ENCODE data around the gene PRDX3. TPM values are rescaled to one million over a fixed set of nuclear protein-coding genes. Genes with fewer than 3 reads are reported as not detected.
A peak's percentile ranks its signal among the peaks of the same experiment; 100 is the strongest.

Gene PRDX3
- polyA plus RNA-seq, 1 experiment: 280 TPM

GRCh38 chr10:119177708-119178371 is 772 bp downstream of the PRDX3 start:
- H3K27me3 ChIP-seq (ENCODE audit: control insufficient read depth, insufficient read depth, low read length): no peaks in the 10 kb centered on the region
- H3K36me3 ChIP-seq (ENCODE audit: control insufficient read depth, insufficient read depth, low read length): no peaks in the 10 kb centered on the region
- DNase-seq (ENCODE audit: low read depth): no peak
- H3K4me3 ChIP-seq (ENCODE audit: low read depth, low read length): peak overlapping the region; percentile 77
- TF ChIP-seq, protein P1, sequence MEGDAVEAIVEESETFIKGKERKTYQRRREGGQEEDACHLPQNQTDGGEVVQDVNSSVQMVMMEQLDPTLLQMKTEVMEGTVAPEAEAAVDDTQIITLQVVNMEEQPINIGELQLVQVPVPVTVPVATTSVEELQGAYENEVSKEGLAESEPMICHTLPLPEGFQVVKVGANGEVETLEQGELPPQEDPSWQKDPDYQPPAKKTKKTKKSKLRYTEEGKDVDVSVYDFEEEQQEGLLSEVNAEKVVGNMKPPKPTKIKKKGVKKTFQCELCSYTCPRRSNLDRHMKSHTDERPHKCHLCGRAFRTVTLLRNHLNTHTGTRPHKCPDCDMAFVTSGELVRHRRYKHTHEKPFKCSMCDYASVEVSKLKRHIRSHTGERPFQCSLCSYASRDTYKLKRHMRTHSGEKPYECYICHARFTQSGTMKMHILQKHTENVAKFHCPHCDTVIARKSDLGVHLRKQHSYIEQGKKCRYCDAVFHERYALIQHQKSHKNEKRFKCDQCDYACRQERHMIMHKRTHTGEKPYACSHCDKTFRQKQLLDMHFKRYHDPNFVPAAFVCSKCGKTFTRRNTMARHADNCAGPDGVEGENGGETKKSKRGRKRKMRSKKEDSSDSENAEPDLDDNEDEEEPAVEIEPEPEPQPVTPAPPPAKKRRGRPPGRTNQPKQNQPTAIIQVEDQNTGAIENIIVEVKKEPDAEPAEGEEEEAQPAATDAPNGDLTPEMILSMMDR (IDR thresholded peaks at IDR 0.05; ENCODE audit: insufficient read depth, low read depth, low read length): no peak
- ChIA-PET CTCF (no interaction called here), POLR2A (no interaction called here)

- ChIA-PET CTCF (interaction anchor here (0.5 to 1.1 kb wide), 4 partner anchors 9 to 352 kb away, joined by 3 to 4 read pairs (median 3); no protein-coding TSS in a partner anchor), POLR2A (interaction anchor here (1.2 kb wide), 1 partner anchor 14 kb away, joined by 3 read pairs; no protein-coding TSS in a partner anchor)
- TF ChIP-seq, protein P1 (IDR thresholded peaks at IDR 0.05; ENCODE audit: insufficient read depth, low read depth, low read length): no peak
- no peaks in the 10 kb centered on the region for H3K27me3 ChIP-seq (ENCODE audit: control insufficient read depth, insufficient read depth, low read length)
- no peak overlapping the region for H3K4me3 ChIP-seq (ENCODE audit: low read depth, low read length)
- DNase-seq (ENCODE audit: low read depth): no peak
- H3K36me3 ChIP-seq (ENCODE audit: control insufficient read depth, insufficient read depth, low read length): peaks cover 6% of the 10 kb centered on the region
Measured at GRCh38 chr10:119176166-119176565, 2.4 kb downstream of the PRDX3 start.

GRCh38 chr10:119174109-119174508 is 4.5 kb downstream of the PRDX3 start:
- no peak for DNase-seq (ENCODE audit: low read depth)
- ChIA-PET CTCF (interaction anchor here (1.6 kb wide), 1 partner anchor 32 kb away, joined by 3 read pairs; no protein-coding TSS in a partner anchor), POLR2A (no interaction called here)
- peaks cover 15% of the 10 kb centered on the region for H3K36me3 ChIP-seq (ENCODE audit: control insufficient read depth, insufficient read depth, low read length)
- TF ChIP-seq, protein P1 (IDR thresholded peaks at IDR 0.05; ENCODE audit: insufficient read depth, low read depth, low read length): no peak
- H3K4me3 ChIP-seq (ENCODE audit: low read depth, low read length): no peak overlapping the region
- no peaks in the 10 kb centered on the region for H3K27me3 ChIP-seq (ENCODE audit: control insufficient read depth, insufficient read depth, low read length)

DNA sequence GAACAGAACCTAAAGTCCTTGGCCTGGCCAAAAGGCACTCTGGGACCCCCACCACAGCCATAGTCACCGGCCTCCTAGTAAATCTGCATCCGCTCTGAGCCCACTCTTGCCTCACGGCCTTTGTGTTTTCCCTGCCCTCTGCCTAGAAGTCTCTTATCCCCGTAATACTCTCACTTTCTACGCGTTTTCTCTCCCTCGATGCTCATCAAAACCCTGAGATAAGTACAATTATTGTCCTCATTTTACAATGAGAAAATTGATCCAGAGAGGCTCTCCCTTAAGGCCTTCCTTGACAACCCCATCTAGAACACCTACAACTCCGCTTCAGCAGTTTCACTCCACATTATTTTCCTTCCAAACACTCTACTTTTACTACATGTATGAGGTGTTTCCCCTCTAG is 11.6 kb downstream of the PRDX3 start:
- Histone ChIP-seq H3K4me3 (ENCODE audit: low read depth, low read length) (no peak overlapping the region), H3K27me3 (ENCODE audit: control insufficient read depth, insufficient read depth, low read length) (no peaks in the 10 kb centered on the region), H3K36me3 (ENCODE audit: control insufficient read depth, insufficient read depth, low read length) (peaks cover 18% of the 10 kb centered on the region)
- DNase-seq (ENCODE audit: low read depth): no peak
- CTCF ChIA-PET: interaction anchor here (1.1 to 2.9 kb wide), 3 partner anchors 9 to 32 kb away, joined by 3 to 11 read pairs (median 3); no protein-coding TSS in a partner anchor
- TF ChIP-seq, protein P1 (IDR thresholded peaks at IDR 0.05; ENCODE audit: insufficient read depth, low read depth, low read length): no peak
- POLR2A ChIA-PET: no interaction called here

- DNase-seq (ENCODE audit: low read depth): no peak
- TF ChIP-seq, protein P1 (IDR thresholded peaks at IDR 0.05; ENCODE audit: insufficient read depth, low read depth, low read length): no peak
- Histone ChIP-seq H3K4me3 (ENCODE audit: low read depth, low read length) (no peak overlapping the region), H3K36me3 (ENCODE audit: control insufficient read depth, insufficient read depth, low read length) (peaks cover 16% of the 10 kb centered on the region), H3K27me3 (ENCODE audit: control insufficient read depth, insufficient read depth, low read length) (no peaks in the 10 kb centered on the region)
- CTCF ChIA-PET: no interaction called here
- POLR2A ChIA-PET: no interaction called here
Measured at GRCh38 chr10:119166564-119166963, 12.0 kb downstream of the PRDX3 start.
